A549 (cell line): ENCODE data around the gene GIPR. TPM values are rescaled to one million over a fixed set of nuclear protein-coding genes. Genes with fewer than 3 reads are reported as not detected.
"Not testable (repeated sequence)": the region's sequence is repeated elsewhere in the genome, so short reads cannot be mapped to it uniquely, and the experiment has no call there.

ENCODE experiments used
- ATAC-seq, 2 experiments: fragments of 200-7000 bp in 1 of 2; fragments of >200 bp in 1 of 2; cut with Nextera tagmentation in 1 of 2; cut with Tn5 transposase in 1 of 2; 3 replicates each; pipeline versions ENCODE4 v1.8.0 to v1.9.1; 2018 to 2020; ENCODE audit warnings: mild to moderate bottlenecking in 1 of 2, moderate library complexity in 1 of 2
- CTCF ChIA-PET: fragments of 300-600 bp; sonication (Branson Sonifier 250); formaldehyde crosslinking; extraction: SDS; loops from one replicate; lab custom pipeline; 2021; ENCODE audit warnings: antibody characterized with exemption, inconsistent platforms; lab: Yijun Ruan, JAX
- POLR2A ChIA-PET: fragments of 350-600 bp; formaldehyde crosslinking; extraction: SDS; loops from one replicate; lab custom pipeline; 2021; ENCODE audit warnings: antibody characterized with exemption, inconsistent platforms; lab: Yijun Ruan, JAX
- DNase-seq, 2 experiments: peaks; one replicate each; pipeline versions ENCODE4 v3.0.0 to v3.0.0-alpha.2; 2011 to 2016; ENCODE audit warnings: low read depth in 1 of 2, low spot score in 1 of 2
- FAIRE-seq: peaks from 2 replicates; lab custom pipeline; 2011; peaks lifted over from hg19 to GRCh38; lab: Jason Lieb, UNC
- H3K27ac ChIP-seq, 2 experiments: fragments of >200 bp; sonication (Bioruptor Twin); formaldehyde crosslinking; 3 replicates each; pipeline ENCODE4 v1.5.1; 2016 to 2017
- H3K4me1 ChIP-seq: fragments of >200 bp; sonication (Bioruptor Twin); formaldehyde crosslinking; 3 replicates; pipeline ENCODE4 v1.6.1; 2016
- H3K4me2 ChIP-seq: fragments of >200 bp; sonication (Bioruptor Twin); formaldehyde crosslinking; 3 replicates; pipeline ENCODE4 v1.6.1; 2016
- H3K4me3 ChIP-seq: fragments of >200 bp; sonication (Bioruptor Twin); formaldehyde crosslinking; 3 replicates; pipeline ENCODE4 v1.5.1; 2016
- H3K9me3 ChIP-seq: fragments of >200 bp; sonication (Bioruptor Twin); formaldehyde crosslinking; 3 replicates; pipeline ENCODE4 v1.6.1; 2016
- BCL3 ChIP-seq: fragments of >200 bp; sonication (Bioruptor Twin); formaldehyde crosslinking; IDR thresholded peaks from 3 replicates; pipeline ENCODE4 v1.6.1; 2016
- CEBPB ChIP-seq, 2 experiments: fragments of >200 bp in 1 of 2; sonication (Bioruptor Twin) in 1 of 2; formaldehyde crosslinking in 1 of 2; IDR thresholded peaks; 2 replicates each; pipeline ENCODE4 v1.6.1; 2012 to 2016
- CHD4 ChIP-seq: fragments of 200-600 bp; sonication (generic); IDR thresholded peaks from 2 replicates; pipeline ENCODE4 v1.6.1; 2016; ENCODE audit warnings: antibody characterized with exemption, mild to moderate bottlenecking, borderline replicate concordance
- EHF ChIP-seq: fragments of 250-450 bp; sonication (Bioruptor Pico); IDR thresholded peaks from 2 replicates; pipeline ENCODE4 v1.5.0; 2020; ENCODE audit warnings: mild to moderate bottlenecking
- EP300 ChIP-seq, 2 experiments: fragments of >200 bp; sonication (Bioruptor Twin); formaldehyde crosslinking; IDR thresholded peaks; 2 replicates in 1 of 2; 3 replicates in 1 of 2; pipeline ENCODE4 v1.6.1; 2016 to 2017
- ESRRA ChIP-seq: fragments of 150-350 bp; IDR thresholded peaks from 2 replicates; pipeline ENCODE4 v1.6.1; 2014; ENCODE audit warnings: mild to moderate bottlenecking, low read length, borderline replicate concordance
- FOSL2 ChIP-seq, 2 experiments: fragments of 450-650 bp in 1 of 2; fragments of >200 bp in 1 of 2; sonication (Bioruptor Twin) in 1 of 2; formaldehyde crosslinking; IDR thresholded peaks; 2 replicates each; pipeline versions ENCODE4 v1.5.0 to v1.6.1; 2016 to 2020; ENCODE audit warnings: mild to moderate bottlenecking in 1 of 2, moderate library complexity in 1 of 2
- KDM1A ChIP-seq: fragments of 200-600 bp; sonication (generic); IDR thresholded peaks from 2 replicates; pipeline ENCODE4 v1.6.1; 2016; ENCODE audit warnings: low read depth, mild to moderate bottlenecking
- MAFK ChIP-seq: fragments of 450-650 bp; IDR thresholded peaks from 2 replicates; pipeline ENCODE4 v1.6.1; 2014; ENCODE audit not compliant: partially characterized antibody
- MYC ChIP-seq: IDR thresholded peaks from 2 replicates; pipeline ENCODE4 v1.6.1; 2012; ENCODE audit warnings: mild to moderate bottlenecking, inconsistent platforms, low read length, improper control_type of control experiment, borderline replicate concordance
- POLR2A ChIP-seq: IDR thresholded peaks from 2 replicates; pipeline ENCODE4 v1.6.1; 2012; ENCODE audit warnings: mild to moderate bottlenecking, low read length
- RFX5 ChIP-seq: fragments of 450-650 bp; IDR thresholded peaks from 2 replicates; pipeline ENCODE4 v1.7.1; 2014; ENCODE audit warnings: antibody characterized with exemption, mild to moderate bottlenecking, moderate library complexity
- ZFP36 ChIP-seq: fragments of 450-650 bp; IDR thresholded peaks from 2 replicates; pipeline ENCODE4 v1.6.1; 2014; ENCODE audit warnings: borderline replicate concordance; ENCODE audit not compliant: partially characterized antibody
- WGBS: methylation state at CpG from one replicate; pipeline ENCODE4 v1.1.6; 2017; ENCODE audit errors: missing lambda C conversion rate; 5-methylcytosine and 5-hydroxymethylcytosine counted together
- polyA plus RNA-seq, 4 experiments: library from polyadenylated mRNA; depleted of rRNA in 3 of 4; stranded (reverse); fragments of >200 nt; fragmentation: RNase III in 1 of 4; extraction: RNeasy Plus Mini Kit Qiagen cat#74134 plus additional on column Dnase treatment in 1 of 4; gene quantifications; 2 replicates in 3 of 4; 3 replicates in 1 of 4; pipeline ENCODE4 v1.2.3, GENCODE V29; 2011 to 2017
- TF ChIP-seq, protein P1 (sequence below): fragments of 150-350 bp; IDR thresholded peaks from 2 replicates; pipeline ENCODE4 v1.6.1; 2014; ENCODE audit warnings: low read depth, mild to moderate bottlenecking, low read length

GIPR gene
- polyA plus RNA-seq, 2 of the 4 experiments (the other 2 are of a cell fraction): 1.2 to 1.4 TPM

GRCh38 chr19:45717131-45717982 is 49.3 kb downstream of the GIPR start (continued):
- TF ChIP-seq, protein P1, sequence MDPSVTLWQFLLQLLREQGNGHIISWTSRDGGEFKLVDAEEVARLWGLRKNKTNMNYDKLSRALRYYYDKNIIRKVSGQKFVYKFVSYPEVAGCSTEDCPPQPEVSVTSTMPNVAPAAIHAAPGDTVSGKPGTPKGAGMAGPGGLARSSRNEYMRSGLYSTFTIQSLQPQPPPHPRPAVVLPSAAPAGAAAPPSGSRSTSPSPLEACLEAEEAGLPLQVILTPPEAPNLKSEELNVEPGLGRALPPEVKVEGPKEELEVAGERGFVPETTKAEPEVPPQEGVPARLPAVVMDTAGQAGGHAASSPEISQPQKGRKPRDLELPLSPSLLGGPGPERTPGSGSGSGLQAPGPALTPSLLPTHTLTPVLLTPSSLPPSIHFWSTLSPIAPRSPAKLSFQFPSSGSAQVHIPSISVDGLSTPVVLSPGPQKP: peak; percentile 48; the same call in 1 of the 2 replicates
- TF ChIP-seq POLR2A (peak; percentile 41), BCL3 (peak; percentile 75; the same call in 2 of the 3 replicates), MYC (peak; percentile 83; the same call in 1 of the 2 replicates), RFX5 (peak; percentile 62; the same call in 1 of the 2 replicates), ESRRA (peak; percentile 70; the same call in 1 of the 2 replicates), EP300 (IDR thresholded peaks at IDR 0.05) (peak in 1 of 2 experiments; percentile 42; a peak in 1 of 5 replicates), FOSL2 (IDR thresholded peaks at IDR 0.05) (no peak), FOSL2 (CRISPR knock-in tag; IDR thresholded peaks at IDR 0.05) (peak; percentile 60)

DNA sequence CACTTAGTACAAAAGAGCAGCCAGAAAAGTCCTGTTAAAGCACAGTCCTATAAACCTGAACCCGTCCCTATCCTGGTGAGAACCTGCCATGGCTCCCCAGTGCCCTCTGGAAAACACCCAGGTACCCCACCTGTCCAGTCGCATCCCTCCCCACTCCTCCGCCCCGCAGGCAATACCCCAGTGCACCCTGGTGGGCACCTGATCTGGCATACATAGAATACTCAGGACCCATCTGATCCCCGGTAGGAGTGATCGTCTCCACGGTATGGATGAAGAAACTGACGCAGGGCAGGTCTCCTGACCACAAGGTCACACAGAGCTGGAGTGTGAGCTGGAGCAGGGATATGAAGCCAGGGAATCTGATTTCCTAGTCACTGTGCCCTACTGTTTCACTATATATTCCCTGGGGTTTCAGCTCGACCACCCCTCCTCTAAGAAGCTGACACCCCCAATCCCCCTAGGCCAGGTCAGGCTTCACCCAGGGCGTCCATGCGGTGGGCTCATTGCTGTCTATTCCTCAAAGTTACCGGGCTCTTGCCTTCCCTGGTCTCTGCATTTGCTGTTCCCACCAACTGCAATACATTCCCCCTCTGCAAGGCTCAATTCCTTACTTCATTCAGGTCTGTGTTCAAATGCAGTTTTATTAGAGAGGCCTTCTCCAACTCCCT is 50.1 kb downstream of the GIPR start:
- Histone ChIP-seq H3K9me3 (peaks cover 4% of the 10 kb centered on the region), H3K4me3 (peak overlapping the region; percentile 45), H3K4me1 (peaks cover 44% of the 10 kb centered on the region), H3K27ac (peak overlapping the region; percentile 90 to 93), H3K4me2 (peak overlapping the region; percentile 88)
- ChIA-PET POLR2A (interaction anchor here (0.7 to 2.3 kb wide), 9 partner anchors 9 to 51 kb away, joined by 3 to 67 read pairs (median 7); partner anchors contain the start of genes FBXO46, QPCTL, SIX5 and SNRPD2), CTCF (interaction anchor here (0.6 to 12.7 kb wide), 10 partner anchors 9 to 81 kb away, joined by 3 to 160 read pairs (median 9); partner anchors contain the start of genes QPCTL, SIX5 and SNRPD2)
- DNase-seq: no peak
- 55% methylated on average over 12 of the region's 12 CpGs for whole genome bisulfite sequencing
- peak; percentile 3 to 10; a peak in 5 of 6 replicates for ATAC-seq
- TF ChIP-seq FOSL2 (IDR thresholded peaks at IDR 0.05): no peak
- TF ChIP-seq FOSL2 (CRISPR knock-in tag; IDR thresholded peaks at IDR 0.05): 0 out of 2 replicates have a peak, but pooled peaks have one; percentile 6
- no peak for TF ChIP-seq MYC
- TF ChIP-seq MAFK: no peak
- TF ChIP-seq ZFP36: peak; percentile 12
- 0 out of 2 replicates have a peak, but pooled peaks have one; percentile 4 for TF ChIP-seq EHF (CRISPR knock-in tag)
- 0 out of 2 replicates have a peak, but pooled peaks have one; percentile 21 for TF ChIP-seq KDM1A
- no peak for FAIRE-seq

DNA sequence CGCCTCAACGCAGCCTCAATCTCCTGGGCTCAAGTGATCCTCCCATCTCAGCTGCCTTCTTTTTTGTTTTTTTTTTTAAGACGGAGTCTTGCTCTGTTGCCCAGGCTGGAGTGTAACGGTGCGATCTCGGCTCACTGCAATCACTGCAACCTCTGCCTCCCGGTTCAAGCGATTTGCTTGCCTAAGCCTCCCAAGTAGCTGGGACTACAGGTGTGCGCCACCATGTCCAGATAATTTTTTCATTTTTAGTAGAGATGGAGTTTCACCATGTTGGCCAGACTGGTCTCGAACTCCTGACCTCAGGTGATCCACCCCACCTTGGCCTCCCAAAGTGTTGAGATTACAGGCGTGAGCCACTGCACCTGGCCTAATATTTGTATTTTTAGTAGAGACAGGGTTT is 52.0 kb downstream of the GIPR start:
- not testable (repeated sequence) for DNase-seq, ATAC-seq, H3K9me3 ChIP-seq, FAIRE-seq, H3K4me3 ChIP-seq, H3K4me2 ChIP-seq
- peaks cover 50% of the 10 kb centered on the region for H3K4me1 ChIP-seq
- POLR2A ChIA-PET: interaction anchor here (1.4 kb wide), 1 partner anchor 11 kb away, joined by 6 read pairs; the partner anchor contains the start of gene FBXO46
- CTCF ChIA-PET: interaction anchor here (0.7 to 12.7 kb wide), 5 partner anchors 9 to 97 kb away, joined by 3 to 160 read pairs (median 4); partner anchors contain the start of genes QPCTL and SNRPD2
- H3K27ac ChIP-seq: peak overlapping the region in 1 of 2 experiments; percentile 86; a peak in 1 of 6 replicates
- WGBS: 95% methylated on average over 11 of the region's 11 CpGs

DNA sequence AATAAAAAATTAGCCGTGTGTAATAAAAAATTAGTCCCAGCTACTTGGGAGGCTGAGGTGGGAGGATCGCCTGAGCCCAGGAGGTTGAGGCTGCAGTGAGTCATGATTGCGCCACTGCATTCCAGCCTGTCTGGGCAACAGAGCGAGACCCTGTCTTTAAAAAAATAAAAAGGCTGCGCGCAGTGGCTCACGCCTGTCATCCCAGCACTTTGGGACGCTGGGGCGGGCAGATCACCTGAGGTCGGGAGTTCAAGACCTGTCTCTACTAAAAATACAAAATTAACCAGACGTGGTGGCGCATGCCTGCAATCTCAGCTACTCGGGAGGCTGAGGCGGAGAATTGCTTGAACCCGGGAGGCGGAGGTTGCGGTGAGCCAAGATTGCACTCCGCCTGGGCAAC is 60.7 kb downstream of the GIPR start:
- POLR2A ChIA-PET: not testable (repeated sequence)
- CTCF ChIA-PET: interaction anchor here (0.6 to 7.4 kb wide), 3 partner anchors 36 to 71 kb away, joined by 4 to 43 read pairs (median 21); partner anchors contain the start of genes QPCTL and SIX5
- 90% methylated on average over 18 of the region's 18 CpGs for WGBS

More for the DNA sequence above, 60.7 kb downstream of the GIPR start:
- not testable (repeated sequence) for H3K4me3 ChIP-seq, ATAC-seq, FAIRE-seq, DNase-seq, H3K4me2 ChIP-seq, H3K9me3 ChIP-seq
- Histone ChIP-seq H3K4me1 (peaks cover 30% of the 10 kb centered on the region), H3K27ac (peak overlapping the region in 1 of 2 experiments; percentile 11; a peak in 1 of 6 replicates)
- TF ChIP-seq KDM1A: 0 out of 2 replicates have a peak, but pooled peaks have one; percentile 18
- 0 out of 2 replicates have a peak, but pooled peaks have one; percentile 10 for TF ChIP-seq FOSL2 (IDR thresholded peaks at IDR 0.05)
- TF ChIP-seq FOSL2 (CRISPR knock-in tag; IDR thresholded peaks at IDR 0.05): peak; percentile 89
- TF ChIP-seq CHD4: 0 out of 2 replicates have a peak, but pooled peaks have one; percentile 46
- TF ChIP-seq CEBPB (IDR thresholded peaks at IDR 0.05): peak; percentile 46 to 88; a peak in 3 of 4 replicates
